Uterus (tissue), 4 donors: ENCODE data around the gene NAV1. TPM values are rescaled to one million over a fixed set of nuclear protein-coding genes. Genes with fewer than 3 reads are reported as not detected.

Experiments
- DNase-seq, 2 donors: peaks; one replicate each; pipeline ENCODE4 v3.0.0-alpha.2; 2019 to 2020
- H3K27ac ChIP-seq, 2 donors: fragments of 200-600 bp; sonication (generic); 1 replicate in 1 of 2; 2 replicates in 1 of 2; pipeline ENCODE4 v1.5.1; 2016 to 2018
- H3K27me3 ChIP-seq, 2 donors: fragments of 200-600 bp; sonication (generic); one replicate each; pipeline ENCODE4 v1.5.1; 2018 to 2019; ENCODE audit warnings: control low read depth in 1 of 2
- H3K36me3 ChIP-seq, 2 donors: fragments of 200-600 bp; sonication (generic); one replicate each; pipeline ENCODE4 v1.5.1; 2019; ENCODE audit warnings: control low read depth in 1 of 2
- H3K4me1 ChIP-seq, 2 donors: fragments of 200-600 bp; sonication (generic); one replicate each; pipeline ENCODE4 v1.5.1; 2018 to 2019; ENCODE audit warnings: control low read depth in 1 of 2
- H3K4me3 ChIP-seq, 2 donors: fragments of 200-600 bp; sonication (generic); 1 replicate in 1 of 2; 2 replicates in 1 of 2; pipeline ENCODE4 v1.5.1; 2018 to 2019; ENCODE audit warnings: mild to moderate bottlenecking in 1 of 2
- H3K9me3 ChIP-seq, 2 donors: fragments of 200-600 bp; sonication (generic); one replicate each; pipeline ENCODE4 v1.5.1; 2019; ENCODE audit warnings: control low read depth in 1 of 2
- POLR2A ChIP-seq, 2 donors: fragments of 450-650 bp; IDR thresholded peaks; one replicate each; pipeline ENCODE4 v1.6.1; 2016; ENCODE audit warnings: antibody characterized with exemption in 2 of 2, mild to moderate bottlenecking in 1 of 2, moderate library complexity in 1 of 2
- intact Hi-C: fragments of 100-400 bp; cut with DNase I; formaldehyde crosslinking; loops from one replicate; pipeline ENCODE4 v1.15.1; 2023; ENCODE audit warnings: low total_unique reads
- total RNA-seq, 4 donors: library from RNA; depleted of rRNA in 3 of 4; stranded (reverse); fragments of >200 nt in 3 of 4; gene quantifications; one replicate each; pipeline versions ENCODE4 v1.1.0 to v1.2.4, GENCODE V29; 2014 to 2023
- TF ChIP-seq, protein P1 (sequence below), 4 experiments: fragments of 200-600 bp in 2 of 4; fragments of 450-650 bp in 2 of 4; sonication (generic) in 2 of 4; IDR thresholded peaks; one replicate each; pipeline ENCODE4 v1.5.1; 2016 to 2019; ENCODE audit warnings: antibody characterized with exemption in 4 of 4, mild to moderate bottlenecking in 2 of 4, moderate library complexity in 1 of 4
- donor health status: DM: yes; HTN: yes; CAD: no.

NAV1 gene
- total RNA-seq, 4 donors from 2014 or later = 25.1 to 86.1 (median 58.5) TPM

DNA sequence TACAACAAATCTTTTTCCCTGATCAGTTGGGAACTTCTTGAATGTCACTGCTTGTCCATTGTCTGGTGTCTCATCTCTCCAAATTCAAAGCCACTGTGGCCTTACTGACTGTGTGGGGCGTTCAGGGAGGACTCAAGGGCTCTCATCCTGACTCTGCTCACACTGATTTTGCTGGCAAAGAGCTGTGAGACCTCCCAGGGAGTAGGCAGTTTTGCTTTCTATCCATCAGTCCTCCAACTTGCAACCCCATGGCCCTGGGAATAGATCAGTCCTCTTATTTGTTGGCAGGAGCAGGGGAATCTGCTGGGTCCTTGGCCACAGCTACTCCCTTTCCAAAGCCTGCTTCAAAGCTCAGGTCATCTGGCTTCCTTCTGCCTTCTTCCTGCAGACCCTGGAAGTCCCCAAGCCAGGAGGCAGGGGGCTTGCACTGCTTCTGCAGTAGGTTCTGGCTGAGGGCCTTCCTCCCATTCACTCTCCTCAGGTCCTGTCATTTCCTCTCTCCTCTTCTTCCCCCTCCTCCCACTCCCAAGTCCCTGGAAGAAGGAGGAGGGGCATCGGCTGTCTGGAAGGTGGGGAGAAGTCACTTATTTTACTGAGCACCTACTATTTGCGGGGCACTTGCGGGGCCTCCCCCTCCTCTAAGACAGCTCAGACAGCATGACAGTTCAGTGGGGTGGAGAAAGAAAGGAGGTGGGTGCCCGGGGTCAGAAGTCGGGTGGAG, 876 bp upstream of the NAV1 start:
- no peaks in the 10 kb centered on the region for H3K4me1 ChIP-seq
- intact Hi-C loops = no loop called here
- TF ChIP-seq, protein P1, sequence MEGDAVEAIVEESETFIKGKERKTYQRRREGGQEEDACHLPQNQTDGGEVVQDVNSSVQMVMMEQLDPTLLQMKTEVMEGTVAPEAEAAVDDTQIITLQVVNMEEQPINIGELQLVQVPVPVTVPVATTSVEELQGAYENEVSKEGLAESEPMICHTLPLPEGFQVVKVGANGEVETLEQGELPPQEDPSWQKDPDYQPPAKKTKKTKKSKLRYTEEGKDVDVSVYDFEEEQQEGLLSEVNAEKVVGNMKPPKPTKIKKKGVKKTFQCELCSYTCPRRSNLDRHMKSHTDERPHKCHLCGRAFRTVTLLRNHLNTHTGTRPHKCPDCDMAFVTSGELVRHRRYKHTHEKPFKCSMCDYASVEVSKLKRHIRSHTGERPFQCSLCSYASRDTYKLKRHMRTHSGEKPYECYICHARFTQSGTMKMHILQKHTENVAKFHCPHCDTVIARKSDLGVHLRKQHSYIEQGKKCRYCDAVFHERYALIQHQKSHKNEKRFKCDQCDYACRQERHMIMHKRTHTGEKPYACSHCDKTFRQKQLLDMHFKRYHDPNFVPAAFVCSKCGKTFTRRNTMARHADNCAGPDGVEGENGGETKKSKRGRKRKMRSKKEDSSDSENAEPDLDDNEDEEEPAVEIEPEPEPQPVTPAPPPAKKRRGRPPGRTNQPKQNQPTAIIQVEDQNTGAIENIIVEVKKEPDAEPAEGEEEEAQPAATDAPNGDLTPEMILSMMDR (IDR thresholded peaks at IDR 0.05) = no peak
- TF ChIP-seq POLR2A (IDR thresholded peaks at IDR 0.05) = no peak
- no peaks in the 10 kb centered on the region for H3K9me3 ChIP-seq
- peak overlapping the region; percentile 71 to 84 for H3K27ac ChIP-seq
- H3K27me3 ChIP-seq = no peaks in the 10 kb centered on the region
- H3K36me3 ChIP-seq = no peaks in the 10 kb centered on the region
- no peak for DNase-seq
- peak overlapping the region; percentile 38 to 55 for H3K4me3 ChIP-seq

DNA sequence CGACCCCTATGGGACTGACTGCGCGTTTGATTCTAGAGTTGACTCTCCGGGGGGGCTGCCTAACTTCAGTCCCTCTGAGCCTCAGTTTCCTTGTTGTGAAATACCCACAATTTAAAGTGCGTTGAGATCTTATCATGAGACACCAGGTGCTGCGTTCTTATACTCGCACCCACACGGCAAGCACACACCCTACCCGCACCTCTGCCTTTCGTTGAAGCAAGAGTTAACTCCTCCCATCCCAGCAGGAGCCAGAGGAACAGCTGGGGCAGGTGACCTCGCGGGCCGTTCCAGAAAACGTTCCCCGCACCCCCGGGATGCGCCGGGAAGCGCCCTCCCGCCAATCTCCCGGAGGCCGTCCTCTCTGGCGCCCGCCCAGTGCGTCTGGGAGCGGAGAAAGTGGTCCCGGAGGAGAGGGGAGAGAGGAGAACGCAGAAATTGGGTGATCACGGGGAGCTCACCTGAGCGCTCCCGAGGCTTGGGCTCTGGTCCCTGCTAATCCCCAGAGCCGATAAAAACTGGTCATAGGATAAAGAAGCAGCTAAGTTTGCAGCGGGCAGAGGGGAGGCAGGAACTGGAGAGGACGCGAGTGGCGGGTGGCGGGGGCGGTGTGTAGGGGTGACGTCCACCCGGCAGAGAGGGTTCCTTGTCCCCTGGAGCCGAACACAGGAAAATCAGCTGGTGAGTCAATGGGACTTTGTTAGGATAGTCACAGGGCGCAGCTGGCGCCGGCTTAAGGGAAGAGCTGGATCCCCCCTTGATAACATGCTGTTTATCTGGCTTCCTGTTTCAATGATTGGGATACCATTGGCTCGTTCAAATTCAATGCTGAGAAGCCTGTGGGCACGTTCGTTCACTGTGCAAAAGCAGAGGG, 869 bp downstream of the NAV1 start:
- no peaks in the 10 kb centered on the region for H3K4me1 ChIP-seq
- intact Hi-C loops = no loop called here
- TF ChIP-seq, protein P1 (IDR thresholded peaks at IDR 0.05) = no peak
- TF ChIP-seq POLR2A (IDR thresholded peaks at IDR 0.05) = no peak

DNA sequence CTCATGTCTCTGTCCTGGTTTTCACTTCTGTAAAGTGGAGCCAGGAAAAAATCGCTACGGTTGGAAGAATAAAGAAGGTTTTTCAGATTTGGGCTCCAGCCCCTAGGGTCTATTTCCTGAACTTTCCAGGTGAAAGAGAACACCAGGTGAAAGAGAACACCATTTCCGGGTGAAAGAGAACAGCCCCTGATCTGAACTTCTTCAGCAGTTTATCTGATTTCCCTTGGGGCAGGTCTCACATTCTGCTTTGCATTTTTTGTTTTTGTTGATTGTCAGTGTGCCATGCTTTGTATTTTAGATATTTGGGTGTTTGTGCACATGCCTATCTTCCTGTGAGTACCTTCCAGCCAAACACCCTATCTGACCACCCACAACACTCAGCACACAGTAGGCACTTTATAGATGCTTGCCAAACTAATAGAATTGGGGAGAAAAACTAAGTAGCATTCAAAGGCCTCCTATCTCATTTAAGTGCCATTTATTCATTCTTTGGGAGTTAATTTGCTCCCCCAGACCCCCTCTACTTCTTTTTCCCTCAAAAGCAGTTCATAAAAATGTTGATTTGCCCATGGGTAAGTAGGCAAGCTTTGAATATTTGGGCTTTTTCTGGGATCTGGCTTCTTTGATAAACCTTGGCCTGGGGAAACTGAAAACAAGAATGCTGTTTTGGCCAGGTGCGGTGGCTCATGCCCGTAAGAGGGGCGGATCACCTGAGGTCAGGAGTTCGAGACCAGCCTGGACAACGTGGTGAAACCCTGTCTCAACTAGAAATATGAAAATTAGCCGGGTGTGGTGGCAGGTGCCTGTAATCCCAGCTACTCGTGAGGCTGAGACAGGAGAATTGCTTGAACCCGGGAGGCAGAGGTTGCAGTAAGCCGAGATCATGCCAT, 2.2 kb downstream of the NAV1 start:
- H3K36me3 ChIP-seq = no peaks in the 10 kb centered on the region
- H3K27me3 ChIP-seq = no peaks in the 10 kb centered on the region
- H3K4me3 ChIP-seq = no peak overlapping the region
- DNase-seq = no peak
- H3K9me3 ChIP-seq = no peaks in the 10 kb centered on the region
- intact Hi-C loops = no loop called here
- TF ChIP-seq, protein P1 (IDR thresholded peaks at IDR 0.05) = no peak
- TF ChIP-seq POLR2A (IDR thresholded peaks at IDR 0.05) = no peak
- peak overlapping the region; percentile 71 to 84 for H3K27ac ChIP-seq
- no peaks in the 10 kb centered on the region for H3K4me1 ChIP-seq

More for the DNA sequence above, 869 bp downstream of the NAV1 start:
- DNase-seq = peak; percentile 60 to 61
- peak overlapping the region; percentile 71 to 84 for H3K27ac ChIP-seq
- no peaks in the 10 kb centered on the region for H3K27me3 ChIP-seq
- no peaks in the 10 kb centered on the region for H3K9me3 ChIP-seq
- peak overlapping the region; percentile 38 to 55 for H3K4me3 ChIP-seq
- no peaks in the 10 kb centered on the region for H3K36me3 ChIP-seq

DNA sequence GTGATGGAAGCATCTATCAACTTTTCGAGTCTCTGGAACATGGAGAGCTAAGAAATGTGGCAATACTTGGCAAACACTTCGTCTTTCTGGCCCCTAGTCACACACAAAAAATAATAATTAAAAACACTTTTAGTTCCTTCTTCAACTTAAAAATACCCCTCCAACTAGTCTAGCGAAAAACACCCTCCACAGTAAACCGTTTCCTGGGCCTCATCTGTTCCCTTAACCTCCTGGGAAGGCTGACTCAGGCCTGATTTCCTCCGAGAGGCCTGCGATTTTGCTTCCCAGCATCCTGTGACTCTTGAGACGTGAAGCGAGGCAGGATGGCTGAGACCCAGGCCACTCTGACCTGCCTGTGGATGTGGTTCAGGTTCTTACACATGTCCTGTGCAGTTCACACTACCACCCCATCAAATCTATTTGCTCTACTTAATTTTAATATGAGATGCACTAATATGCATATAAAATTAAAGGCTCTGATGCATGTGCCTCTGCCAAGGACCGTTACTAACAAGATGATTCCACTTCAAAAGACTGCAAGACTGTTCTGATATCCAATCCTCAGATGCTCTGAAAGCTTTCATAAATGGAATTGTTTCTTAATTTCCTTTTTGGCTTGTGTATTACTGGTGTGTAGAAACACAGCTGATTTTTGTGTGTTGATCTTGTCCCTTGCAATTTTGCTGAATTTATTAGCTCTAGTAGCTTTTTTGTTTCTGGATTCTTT, 3.5 kb downstream of the NAV1 start:
- no peaks in the 10 kb centered on the region for H3K4me1 ChIP-seq
- no peaks in the 10 kb centered on the region for H3K36me3 ChIP-seq
- H3K27ac ChIP-seq = peak overlapping the region; percentile 71 to 84
- intact Hi-C loops = no loop called here
- DNase-seq = peak in 1 of 2 donors; percentile 53
- H3K9me3 ChIP-seq = no peaks in the 10 kb centered on the region
- no peaks in the 10 kb centered on the region for H3K27me3 ChIP-seq
- TF ChIP-seq POLR2A (IDR thresholded peaks at IDR 0.05) = no peak
- H3K4me3 ChIP-seq = no peak overlapping the region
